ENCODE results near the gene SPOP. TPM values are rescaled to one million over a fixed set of nuclear protein-coding genes. Genes with fewer than 3 reads are reported as not detected.

SPOP gene
- total RNA-seq, 1 donor from 2014 or later, result 81.8 TPM

GRCh38 chr17:49600949-49601348 is 76.9 kb downstream of the SPOP start:
- H3K36me3 ChIP-seq, result peaks cover 98% of the 10 kb centered on the region
- no peaks in the 10 kb centered on the region for H3K27me3 ChIP-seq (ENCODE audit: low read depth)
- no peak overlapping the region for H3K27ac ChIP-seq
- peaks cover 34% of the 10 kb centered on the region for H3K4me1 ChIP-seq
- no peak for ATAC-seq
- H3K9me3 ChIP-seq, result no peaks in the 10 kb centered on the region
- DNase-seq, result no peak
- no peak for TF ChIP-seq CTCF (IDR thresholded peaks at IDR 0.05)
- intact Hi-C loops (cut with DNase I), result no loop called here
- no peak overlapping the region for H3K4me3 ChIP-seq

GRCh38 chr17:49598918-49599317 is 79.0 kb downstream of the SPOP start:
- Histone ChIP-seq H3K4me3 (no peak overlapping the region), H3K27ac (peak overlapping the region; percentile 50), H3K9me3 (no peaks in the 10 kb centered on the region), H3K36me3 (peaks cover 95% of the 10 kb centered on the region), H3K27me3 (ENCODE audit: low read depth) (no peaks in the 10 kb centered on the region), H3K4me1 (peaks cover 26% of the 10 kb centered on the region)
- DNase-seq, result no peak
- intact Hi-C loops (cut with DNase I), result no loop called here
- no peak for TF ChIP-seq CTCF (IDR thresholded peaks at IDR 0.05)
- no peak for ATAC-seq

- Histone ChIP-seq H3K27ac (peak overlapping the region; percentile 50), H3K4me1 (peaks cover 20% of the 10 kb centered on the region), H3K4me3 (no peak overlapping the region), H3K36me3 (peaks cover 95% of the 10 kb centered on the region), H3K27me3 (ENCODE audit: low read depth) (no peaks in the 10 kb centered on the region), H3K9me3 (no peaks in the 10 kb centered on the region)
- DNase-seq (no peak), ATAC-seq (peak in 1 of 2 donors; percentile 44)
- intact Hi-C loops (cut with DNase I), result no loop called here
- no peak for TF ChIP-seq CTCF (IDR thresholded peaks at IDR 0.05)
Measured at GRCh38 chr17:49597928-49598655, 79.8 kb downstream of the SPOP start.

GRCh38 chr17:49597436-49597835 is 80.5 kb downstream of the SPOP start:
- DNase-seq (no peak), ATAC-seq (no peak)
- intact Hi-C loops (cut with DNase I), result no loop called here
- no peak overlapping the region for H3K4me3 ChIP-seq
- no peak for TF ChIP-seq CTCF (IDR thresholded peaks at IDR 0.05)
- no peaks in the 10 kb centered on the region for H3K27me3 ChIP-seq (ENCODE audit: low read depth)
- peaks cover 95% of the 10 kb centered on the region for H3K36me3 ChIP-seq
- no peaks in the 10 kb centered on the region for H3K9me3 ChIP-seq
- H3K27ac ChIP-seq, result peak overlapping the region; percentile 50
- H3K4me1 ChIP-seq, result peaks cover 15% of the 10 kb centered on the region

- intact Hi-C loops (cut with DNase I), result no loop called here
- TF ChIP-seq CTCF (IDR thresholded peaks at IDR 0.05), result no peak
- DNase-seq, result no peak
- peaks cover 15% of the 10 kb centered on the region for H3K4me1 ChIP-seq
- H3K4me3 ChIP-seq, result no peak overlapping the region
- no peak for ATAC-seq
- peaks cover 88% of the 10 kb centered on the region for H3K36me3 ChIP-seq
- no peaks in the 10 kb centered on the region for H3K27me3 ChIP-seq (ENCODE audit: low read depth)
- no peaks in the 10 kb centered on the region for H3K9me3 ChIP-seq
- H3K27ac ChIP-seq, result peak overlapping the region; percentile 50
Measured at GRCh38 chr17:49596613-49597244, 81.2 kb downstream of the SPOP start.
